ENCODE results near the gene PTGR3.
"Not testable (repeated sequence)": the region's sequence is repeated elsewhere in the genome, so short reads cannot be mapped to it uniquely, and the experiment has no call there.

The PTGR3 gene

DNA sequence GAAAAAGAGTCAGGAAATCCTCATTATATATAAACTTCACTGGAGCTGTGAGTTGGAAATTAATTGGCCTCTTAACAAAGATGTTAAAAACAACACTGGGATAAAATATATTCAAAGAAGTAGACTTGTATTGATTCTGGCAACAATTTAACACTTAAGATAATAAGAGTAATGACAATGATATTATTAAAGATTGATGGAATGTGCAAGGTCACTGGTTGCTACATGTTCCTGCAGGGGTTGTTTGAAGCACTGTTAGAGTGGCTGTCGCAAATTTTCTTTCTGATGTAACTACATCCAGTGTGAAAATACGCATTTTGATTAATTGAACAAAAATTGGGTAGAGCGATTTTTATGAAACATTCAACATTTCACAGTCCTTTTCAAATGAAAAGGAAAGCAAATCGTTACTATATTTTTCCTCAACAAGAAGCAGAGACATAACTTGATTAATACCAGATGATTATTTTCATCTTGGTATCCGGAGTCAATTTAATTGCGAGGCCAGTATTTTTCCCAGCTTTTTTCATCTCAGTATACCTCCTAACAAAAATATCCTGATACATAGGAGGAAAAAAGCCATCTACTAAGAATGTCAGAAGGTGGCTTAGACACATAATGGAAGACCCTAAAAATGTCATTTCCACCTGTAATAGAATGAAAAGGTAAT, 6.1 kb downstream of the PTGR3 start:
- DNase-seq (ENCODE audit: low read depth): no peak

DNA sequence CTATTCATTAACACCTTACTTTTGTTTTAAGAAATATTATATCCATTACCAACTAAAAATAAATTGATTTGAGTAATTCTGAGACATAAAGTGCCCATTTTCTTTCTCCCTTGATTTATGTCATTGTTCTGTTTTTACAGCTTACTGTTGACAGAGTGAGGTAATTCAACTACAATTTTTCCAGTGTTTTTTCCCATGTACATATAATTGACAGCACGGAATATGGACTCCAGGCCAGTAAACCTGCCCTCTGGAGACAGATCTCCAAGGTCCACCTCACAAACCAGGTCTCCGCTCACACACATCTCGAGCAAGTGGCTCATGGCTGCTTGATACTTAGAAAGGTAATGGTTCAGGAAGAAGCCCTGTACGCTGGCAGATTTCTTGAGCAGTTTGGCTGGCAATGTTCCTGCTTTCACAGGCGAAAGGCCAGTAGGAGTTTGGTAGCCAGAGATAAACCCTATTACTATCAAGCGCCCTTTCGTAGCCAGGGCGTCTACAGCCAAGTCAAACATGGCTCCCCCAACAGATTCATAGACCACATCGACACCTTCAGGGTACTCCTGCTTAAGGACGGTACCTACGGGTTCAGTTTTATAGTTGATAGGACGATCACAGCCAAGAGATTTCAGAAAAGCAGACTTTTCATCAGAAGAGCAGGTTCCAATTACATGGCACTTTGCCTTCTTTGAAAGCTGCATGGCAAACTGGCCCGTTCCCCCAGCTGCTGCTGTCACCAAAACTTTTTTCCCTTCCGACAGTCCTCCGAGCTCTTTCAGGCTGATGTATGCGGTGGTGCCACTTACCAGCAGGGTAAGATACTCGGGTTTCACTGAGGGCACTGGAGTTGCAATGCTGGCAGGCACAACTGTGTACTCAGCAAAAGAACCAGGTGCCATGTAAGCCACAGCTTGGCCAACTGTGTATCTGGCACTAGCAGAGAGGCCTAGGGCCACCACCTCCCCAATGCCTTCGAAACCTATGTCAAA, 7.4 kb downstream of the PTGR3 start:
- DNase-seq (ENCODE audit: low read depth): no peak

DNA sequence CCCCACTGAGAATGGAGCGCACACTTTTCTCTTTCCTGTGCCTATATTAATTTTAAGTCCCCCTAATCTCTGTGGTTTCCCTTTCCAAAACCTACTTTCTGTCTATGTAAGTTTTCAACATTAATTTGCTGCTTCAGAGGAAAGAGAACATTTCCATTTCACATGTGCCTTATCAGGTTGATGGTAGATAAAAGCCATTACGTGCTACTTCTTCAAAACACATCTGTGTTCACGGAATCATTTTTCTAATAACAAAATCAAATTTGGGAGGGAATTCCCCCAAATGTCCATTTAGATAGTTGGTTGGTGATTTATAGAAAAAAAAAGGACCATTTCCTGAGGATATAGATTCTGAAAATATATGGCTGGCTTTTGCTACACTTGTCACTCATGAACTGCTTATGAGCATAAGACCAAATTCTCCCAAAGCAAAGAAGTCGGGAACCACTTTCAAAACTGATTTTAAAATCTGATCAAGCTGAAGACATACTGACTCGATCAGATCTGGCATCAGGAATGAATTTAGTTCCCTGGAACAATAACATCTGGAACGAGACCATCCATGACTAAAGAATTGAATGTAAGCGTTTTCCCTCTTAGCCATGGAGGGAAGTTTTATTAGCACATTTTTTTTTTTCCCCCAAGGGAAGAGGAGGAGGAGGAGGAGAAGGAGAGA, 8.2 kb downstream of the PTGR3 start:
- no peak for DNase-seq (ENCODE audit: low read depth)

DNA sequence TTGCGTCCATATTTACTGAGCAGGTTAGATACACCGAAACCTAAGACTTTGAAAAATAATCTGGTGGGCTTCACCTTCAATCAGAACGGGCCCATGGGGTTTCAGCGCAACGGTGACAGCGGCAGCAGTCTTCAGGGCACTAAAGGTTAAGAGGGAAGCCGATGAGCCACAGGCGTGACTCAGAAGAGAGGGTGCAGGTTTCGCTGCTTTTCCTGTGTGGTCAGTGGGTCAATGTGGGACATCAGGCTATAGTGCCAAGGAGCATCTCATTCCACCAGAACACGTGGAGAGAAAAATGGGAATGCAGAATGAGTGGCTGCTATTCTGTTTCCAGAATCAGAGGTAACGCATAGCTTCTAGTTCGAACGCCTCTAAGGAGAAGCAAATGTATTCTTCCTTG, 8.9 kb downstream of the PTGR3 start:
- no peak for DNase-seq (ENCODE audit: low read depth)

DNA sequence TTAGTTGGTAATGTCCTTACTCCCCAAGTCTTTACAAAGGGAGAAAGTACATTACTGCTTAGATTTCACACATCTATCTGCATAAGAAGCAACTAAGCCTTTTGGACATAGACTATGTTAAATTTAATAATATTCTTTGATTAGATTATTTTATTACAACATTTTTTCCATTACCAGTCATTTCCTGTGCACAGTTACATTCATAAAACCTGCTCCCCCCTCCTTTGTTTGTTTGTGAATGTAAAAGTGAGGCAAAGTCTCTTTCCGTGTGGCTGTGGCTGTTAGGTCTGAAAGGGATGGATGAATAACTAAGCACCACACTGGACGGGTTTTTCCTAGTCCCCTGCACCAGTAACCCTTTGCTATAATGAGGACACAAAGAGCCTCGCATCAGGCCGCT, 9.6 kb downstream of the PTGR3 start:
- DNase-seq (ENCODE audit: low read depth): no peak

- no peak for DNase-seq (ENCODE audit: low read depth)
These were observed 10.9 kb downstream of the PTGR3 start for GRCh38 chr18:75198036-75198435.

- DNase-seq (ENCODE audit: low read depth): no peak
These were observed 16.0 kb downstream of the PTGR3 start for GRCh38 chr18:75192899-75193298.

DNA sequence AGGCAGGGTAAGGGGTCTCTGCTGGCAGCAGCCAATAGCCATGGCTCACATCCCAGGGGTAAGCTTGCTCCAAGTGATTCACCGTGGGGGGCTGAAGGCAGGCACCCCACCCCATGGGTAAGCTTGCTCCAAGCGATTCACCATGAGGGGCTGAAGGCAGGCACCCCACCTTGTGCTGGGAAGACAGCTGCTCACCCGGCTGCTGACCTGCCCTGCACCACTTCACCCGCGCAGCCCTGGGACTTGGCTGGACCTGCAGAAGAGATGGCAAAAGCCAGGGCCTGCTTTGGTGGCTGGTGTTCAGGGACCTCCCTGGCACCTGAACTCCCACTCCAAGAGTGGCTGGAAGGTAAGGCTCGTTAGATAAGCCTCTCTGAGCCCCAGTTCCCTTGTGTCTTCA, 19.2 kb downstream of the PTGR3 start:
- DNase-seq (ENCODE audit: low read depth): no peak

DNA sequence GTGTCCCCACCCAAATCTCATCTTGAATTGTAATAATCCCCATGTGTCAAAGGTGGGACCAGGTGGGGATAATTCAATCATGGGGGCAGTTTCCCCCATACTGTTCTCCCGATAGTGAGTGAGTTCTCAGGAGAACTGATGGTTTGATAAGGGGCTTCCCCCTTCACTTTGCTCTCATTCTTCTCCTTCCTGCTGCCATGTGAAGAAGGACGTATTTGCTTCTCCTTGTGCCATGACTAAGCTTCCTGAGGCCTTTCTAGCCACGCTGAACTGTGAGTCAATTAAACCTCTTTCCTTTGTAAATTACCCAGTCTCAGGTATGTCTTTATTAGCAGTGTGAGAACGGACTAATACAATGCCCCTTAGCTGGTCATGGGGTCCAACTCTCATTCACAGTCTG, 21.2 kb downstream of the PTGR3 start:
- DNase-seq (ENCODE audit: low read depth): not testable (repeated sequence)

- DNase-seq (ENCODE audit: low read depth): no peak
These were observed 23.5 kb downstream of the PTGR3 start for GRCh38 chr18:75185460-75185859.

DNA sequence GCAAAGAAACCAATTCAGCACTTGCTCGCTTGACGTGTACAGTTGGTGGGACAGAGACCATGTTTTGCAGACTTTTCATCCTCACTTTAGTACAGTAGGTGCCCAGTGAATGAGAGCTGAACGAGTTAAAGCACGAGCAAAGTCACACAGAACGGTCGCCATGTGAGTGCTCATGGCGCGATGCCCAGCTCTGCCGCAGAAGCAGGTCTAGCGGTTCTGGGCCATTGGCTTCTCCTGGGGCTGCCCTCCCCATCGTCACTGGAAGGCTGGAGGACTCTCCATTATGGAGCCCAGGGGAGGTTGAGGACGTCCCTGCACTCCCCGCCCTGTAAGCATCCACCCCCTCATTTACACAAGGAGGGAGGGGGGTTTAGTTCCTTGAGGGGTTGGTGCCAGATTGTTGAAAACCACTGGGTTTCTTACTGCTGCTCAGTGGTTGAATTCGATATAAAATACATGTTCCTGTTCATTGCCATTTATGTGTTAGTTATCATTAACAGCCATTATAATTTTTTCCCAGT, 24.9 kb downstream of the PTGR3 start:
- no peak for DNase-seq (ENCODE audit: low read depth)

DNA sequence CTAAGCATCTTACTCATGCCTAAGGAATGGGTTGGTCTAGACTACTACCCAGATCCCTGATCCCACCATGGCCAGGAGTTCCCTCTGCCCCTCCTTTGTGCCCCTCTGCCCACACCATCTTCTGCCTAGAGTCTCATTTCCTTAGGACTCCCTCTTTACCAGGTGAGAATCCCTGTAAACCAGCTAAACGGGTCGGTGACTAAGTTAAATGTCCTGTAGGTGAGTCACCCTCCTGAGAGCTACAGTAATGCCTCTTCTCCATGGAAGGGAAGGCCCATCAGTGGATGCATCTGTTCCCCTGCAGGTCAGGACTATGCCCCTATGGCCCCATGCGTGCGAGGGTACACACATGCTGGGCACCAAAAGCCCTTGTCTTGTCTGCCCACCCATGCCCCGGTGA, 25.4 kb downstream of the PTGR3 start:
- no peak for DNase-seq (ENCODE audit: low read depth)

DNA sequence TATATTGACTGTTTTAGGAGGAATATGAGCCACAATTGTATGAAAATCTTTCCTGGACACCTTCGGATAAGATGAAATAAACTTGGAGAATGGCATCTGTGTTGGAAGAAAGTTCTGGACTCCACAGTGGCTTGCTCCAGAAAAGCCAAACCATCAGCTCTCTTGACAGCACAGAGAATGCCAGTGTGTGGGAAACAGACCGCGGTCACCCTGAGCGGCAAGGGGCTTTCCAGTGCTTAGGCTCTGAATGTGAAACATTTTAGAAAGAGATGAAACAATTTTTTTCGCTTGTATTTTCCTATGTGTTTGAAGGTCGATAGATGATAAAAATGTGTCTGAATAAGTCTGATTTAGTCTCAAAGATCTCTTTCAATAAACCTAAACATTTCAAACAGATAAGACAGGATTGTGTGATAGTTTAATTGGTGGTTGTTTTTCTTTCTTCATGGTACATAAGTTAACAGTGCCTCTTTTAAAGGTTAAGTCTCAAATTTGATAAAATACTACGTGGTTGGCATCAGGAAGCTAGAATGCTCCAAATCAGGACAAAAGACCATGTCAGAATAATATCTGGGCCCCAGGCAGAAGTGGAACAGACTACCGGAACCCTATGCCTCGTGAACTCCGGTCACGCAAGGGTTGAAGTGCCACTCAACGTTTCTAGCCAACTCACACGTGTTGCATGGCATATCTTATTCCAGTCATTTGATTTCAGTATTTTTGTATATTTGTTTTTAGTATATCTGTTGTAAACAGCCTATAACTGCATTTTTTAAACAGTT, 28.9 kb downstream of the PTGR3 start:
- DNase-seq (ENCODE audit: low read depth): no peak

GRCh38 chr18:75178376-75178775, 30.6 kb downstream of the PTGR3 start:
- DNase-seq (ENCODE audit: low read depth): no peak

DNA sequence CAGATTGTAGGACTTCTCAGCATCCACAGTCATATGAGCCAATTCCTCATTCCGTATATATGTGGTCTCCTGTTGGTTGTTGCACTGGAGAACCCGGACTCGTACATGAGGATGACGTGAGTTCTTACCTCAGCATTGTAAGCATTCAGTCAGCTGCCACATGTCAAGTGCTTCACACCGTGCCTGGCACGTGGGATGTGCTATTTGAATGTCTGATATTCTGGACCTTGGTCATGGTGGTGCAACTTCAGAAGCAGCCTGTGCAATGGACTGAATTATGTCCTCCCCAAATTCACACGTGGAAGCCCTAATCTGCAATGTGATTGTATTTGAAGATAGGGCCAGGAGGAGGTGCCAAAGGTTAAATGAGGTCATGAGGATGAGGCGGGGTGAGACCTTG, 32.1 kb downstream of the PTGR3 start:
- no peak for DNase-seq (ENCODE audit: low read depth)

- DNase-seq (ENCODE audit: low read depth): no peak
These were observed 35.2 kb downstream of the PTGR3 start for GRCh38 chr18:75173738-75174137.

DNA sequence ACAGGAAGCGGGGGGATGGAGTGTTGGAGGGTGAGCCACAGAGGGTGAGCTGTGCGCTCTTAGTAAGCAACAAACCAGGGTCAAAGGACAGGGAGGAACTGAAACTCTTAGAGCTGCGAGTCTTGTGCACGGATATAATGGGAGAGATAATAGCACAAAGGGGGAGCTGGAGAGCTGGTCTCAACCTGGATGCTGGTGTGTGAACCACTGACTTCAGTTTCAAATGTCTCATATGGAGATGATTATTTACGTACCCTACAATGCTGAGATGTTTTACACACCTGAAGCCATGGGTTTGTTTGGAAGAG, 35.9 kb downstream of the PTGR3 start:
- DNase-seq (ENCODE audit: low read depth): no peak

DNA sequence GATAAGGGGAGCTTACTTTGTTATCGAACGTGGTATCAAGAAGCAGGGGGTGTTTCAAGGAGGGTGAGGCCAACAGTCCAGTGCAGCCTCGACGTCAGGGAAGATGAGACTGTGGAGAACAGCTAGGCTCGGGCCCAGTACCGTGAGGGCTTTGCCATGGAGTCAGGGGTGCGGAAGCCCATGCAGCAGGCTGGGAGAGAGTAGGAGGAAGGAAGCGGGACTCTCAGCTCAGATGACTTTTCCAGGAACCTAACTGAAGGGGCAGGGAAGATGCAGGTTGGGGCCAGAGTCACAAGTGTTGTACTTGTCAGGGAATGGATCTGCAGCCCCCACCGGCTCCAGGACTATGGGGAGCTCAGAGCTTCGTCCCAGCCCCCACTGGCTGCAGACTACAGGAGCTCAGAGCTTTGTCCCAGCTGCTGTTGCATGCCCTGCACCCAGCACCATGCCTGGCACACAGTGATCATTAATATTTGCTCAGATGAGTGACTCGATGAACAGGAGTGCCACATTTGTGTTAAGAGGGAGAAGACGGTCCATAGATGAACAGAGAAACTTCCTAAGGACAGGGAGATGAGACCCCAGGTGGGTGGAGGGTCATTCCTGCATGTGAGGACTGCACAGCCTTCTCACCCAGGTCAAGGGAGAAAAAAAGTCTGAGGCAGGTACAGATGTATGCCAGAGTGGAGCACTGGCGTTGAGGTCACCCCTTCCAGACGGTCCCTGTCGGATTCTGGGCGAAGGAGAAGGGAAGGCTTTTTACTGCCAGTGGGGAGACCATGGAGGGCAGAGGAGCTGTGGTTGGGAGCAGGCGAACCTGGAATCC, 36.4 kb downstream of the PTGR3 start:
- no peak for DNase-seq (ENCODE audit: low read depth)

DNA sequence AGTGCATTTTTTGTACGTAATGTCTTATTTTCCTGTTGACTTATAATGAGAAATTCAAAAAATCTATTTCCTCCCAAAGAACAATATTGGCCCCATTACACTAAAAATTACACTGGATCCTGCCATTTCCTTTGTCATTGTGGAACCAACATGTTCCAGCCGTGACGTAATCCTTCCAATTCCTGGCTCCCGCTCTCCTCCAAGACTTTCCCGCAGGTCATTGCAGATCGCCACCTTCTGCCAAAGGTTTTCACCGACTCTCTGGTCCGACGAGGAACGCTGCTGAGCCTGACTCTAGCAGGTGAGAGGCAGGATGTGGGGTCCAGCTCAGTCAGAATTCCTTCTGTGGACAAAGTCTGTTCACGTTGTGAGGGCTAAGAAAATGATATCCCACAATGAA, 38.0 kb downstream of the PTGR3 start:
- no peak for DNase-seq (ENCODE audit: low read depth)

DNA sequence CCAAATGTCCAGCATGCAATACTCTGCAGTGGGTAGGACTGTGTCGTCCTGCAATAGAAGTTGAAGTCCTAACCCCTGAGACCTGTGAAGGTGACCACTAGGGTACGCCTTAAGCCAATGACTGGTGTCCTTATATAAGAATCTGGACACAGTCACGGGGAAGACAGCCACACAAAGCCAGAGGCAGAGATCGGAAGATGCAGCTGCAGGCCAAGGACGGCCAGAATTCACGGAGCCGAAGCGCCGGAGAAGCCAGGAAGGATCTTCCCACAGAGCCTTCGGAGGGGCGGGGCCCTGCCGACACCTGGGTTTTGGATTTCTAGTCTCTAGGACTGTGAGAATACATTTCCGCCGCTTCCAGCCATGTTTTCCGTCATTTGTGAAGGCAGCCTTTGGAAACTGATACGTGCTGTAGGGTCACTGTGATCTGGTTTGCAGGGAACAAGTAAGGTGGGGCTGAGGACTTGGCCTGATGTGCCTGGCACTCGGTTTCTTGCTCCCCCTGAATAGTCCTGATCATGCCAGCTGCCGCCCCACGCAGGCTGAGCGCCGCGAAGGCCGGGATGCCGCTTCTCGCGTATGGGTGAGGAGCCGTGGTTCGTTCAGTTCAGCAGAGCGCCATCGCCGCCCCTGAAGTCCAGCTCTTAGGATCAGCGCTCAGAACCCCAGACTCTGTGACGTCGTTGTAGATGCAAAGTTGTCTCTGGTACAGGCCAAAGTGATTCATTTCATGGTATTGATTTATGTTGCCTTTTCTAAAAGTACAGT, 38.7 kb downstream of the PTGR3 start:
- no peak for DNase-seq (ENCODE audit: low read depth)

Measured in GM04504 (cell line).